Peyer's patch (tissue), 4 donors: ENCODE results near the gene HCN2.

Experiments
- CTCF ChIP-seq, 6 experiments: fragments of 450-650 bp in 4 of 6; fragments of 200-600 bp in 2 of 6; sonication (generic) in 1 of 6; IDR thresholded peaks; one replicate each; pipeline ENCODE4 v1.5.1; 2017 to 2019; ENCODE audit warnings: antibody characterized with exemption in 6 of 6, mild to moderate bottlenecking in 3 of 6, moderate library complexity in 1 of 6
- POLR2A ChIP-seq, 2 donors: fragments of 450-650 bp; IDR thresholded peaks; one replicate each; pipeline ENCODE4 v1.5.1; 2017; ENCODE audit warnings: antibody characterized with exemption in 2 of 2, mild to moderate bottlenecking in 2 of 2, moderate library complexity in 2 of 2

- no peak for TF ChIP-seq POLR2A (IDR thresholded peaks at IDR 0.05)
- TF ChIP-seq CTCF (IDR thresholded peaks at IDR 0.05), result no peak
Observed at GRCh38 chr19:596263-596655, 6.6 kb downstream of the HCN2 start.
